ENCODE data around the gene SCGB1A1.
"Not testable (repeated sequence)": the region's sequence is repeated elsewhere in the genome, so short reads cannot be mapped to it uniquely, and the experiment has no call there.

SCGB1A1 gene

GRCh38 chr11:62418733-62419132, at the start of gene SCGB1A1:
TSS of gene SCGB1A1 (plus strand) at chr11:62419033. CDS start at chr11:62419096, 63 bp downstream.
- no peak for DNase-seq (ENCODE audit: low read depth)

- no peak for DNase-seq (ENCODE audit: low read depth)
Observed at GRCh38 chr11:62370743-62371440, 47.9 kb upstream of the SCGB1A1 start.

- no peak for DNase-seq (ENCODE audit: low read depth)
Observed at GRCh38 chr11:62372871-62373270, 46.0 kb upstream of the SCGB1A1 start.

GRCh38 chr11:62373464-62374119, 45.2 kb upstream of the SCGB1A1 start:
- DNase-seq (ENCODE audit: low read depth): no peak

- DNase-seq (ENCODE audit: low read depth): no peak
Observed at GRCh38 chr11:62374801-62375200, 44.0 kb upstream of the SCGB1A1 start.

- DNase-seq (ENCODE audit: low read depth): not testable (repeated sequence)
Observed at GRCh38 chr11:62378459-62379063, 40.3 kb upstream of the SCGB1A1 start.

GRCh38 chr11:62379586-62379985, 39.2 kb upstream of the SCGB1A1 start:
- DNase-seq (ENCODE audit: low read depth): not testable (repeated sequence)

- DNase-seq (ENCODE audit: low read depth): not testable (repeated sequence)
Observed at GRCh38 chr11:62380821-62381245, 38.0 kb upstream of the SCGB1A1 start.

- DNase-seq (ENCODE audit: low read depth): no peak
Observed at GRCh38 chr11:62383822-62384221, 35.0 kb upstream of the SCGB1A1 start.

- DNase-seq (ENCODE audit: low read depth): not testable (repeated sequence)
Observed at GRCh38 chr11:62386083-62386482, 32.8 kb upstream of the SCGB1A1 start.

- no peak for DNase-seq (ENCODE audit: low read depth)
Observed at GRCh38 chr11:62387381-62387780, 31.5 kb upstream of the SCGB1A1 start.

- DNase-seq (ENCODE audit: low read depth): no peak
Observed at GRCh38 chr11:62388999-62389398, 29.8 kb upstream of the SCGB1A1 start.

- DNase-seq (ENCODE audit: low read depth): no peak
Observed at GRCh38 chr11:62390237-62390636, 28.6 kb upstream of the SCGB1A1 start.

GRCh38 chr11:62390722-62391121, 28.1 kb upstream of the SCGB1A1 start:
- DNase-seq (ENCODE audit: low read depth): no peak

- DNase-seq (ENCODE audit: low read depth): no peak
Observed at GRCh38 chr11:62391642-62392425, 27.0 kb upstream of the SCGB1A1 start.

- DNase-seq (ENCODE audit: low read depth): no peak
Observed at GRCh38 chr11:62392506-62392905, 26.3 kb upstream of the SCGB1A1 start.

- DNase-seq (ENCODE audit: low read depth): no peak
Observed at GRCh38 chr11:62393061-62393611, 25.7 kb upstream of the SCGB1A1 start.

GRCh38 chr11:62393735-62394134, 25.1 kb upstream of the SCGB1A1 start:
- no peak for DNase-seq (ENCODE audit: low read depth)

GRCh38 chr11:62394825-62395538, 23.9 kb upstream of the SCGB1A1 start:
- no peak for DNase-seq (ENCODE audit: low read depth)

GRCh38 chr11:62395885-62396551, 22.8 kb upstream of the SCGB1A1 start:
- DNase-seq (ENCODE audit: low read depth): no peak
